Ovary (tissue), 9 donors: Measurements from ENCODE around the gene PRKCI. TPM values are rescaled to one million over a fixed set of nuclear protein-coding genes. Genes with fewer than 3 reads are reported as not detected.
"Not testable (repeated sequence)": the region's sequence is repeated elsewhere in the genome, so short reads cannot be mapped to it uniquely, and the experiment has no call there.

ENCODE experiments used
- DNase-seq, 5 donors: peaks; one replicate each; pipeline ENCODE4 v3.0.0-alpha.2; 2019 to 2020
- H3K27ac ChIP-seq, 2 donors: fragments of 200-600 bp; one replicate each; pipeline versions ENCODE4 v1.5.1 to v1.8.0; 2019 to 2022
- H3K27me3 ChIP-seq: fragments of 200-600 bp; one replicate; pipeline ENCODE4 v1.8.0; 2022
- H3K36me3 ChIP-seq: fragments of 200-600 bp; sonication (generic); one replicate; pipeline ENCODE4 v1.5.1; 2019
- H3K4me1 ChIP-seq: one replicate; pipeline ENCODE4 v1.8.1; 2013; ENCODE audit warnings: mild to moderate bottlenecking, moderate library complexity; ENCODE audit not compliant: insufficient read depth
- H3K4me3 ChIP-seq: fragments of 200-600 bp; sonication (generic); one replicate; pipeline ENCODE4 v1.5.1; 2017
- H3K9me3 ChIP-seq, 2 donors: fragments of 200-600 bp in 1 of 2; sonication (generic) in 1 of 2; one replicate each; pipeline versions ENCODE4 v1.5.1 to v1.8.1; 2013 to 2019; ENCODE audit warnings: mild to moderate bottlenecking in 1 of 2, moderate library complexity in 1 of 2
- CTCF ChIP-seq, 3 donors: fragments of 450-650 bp in 2 of 3; fragments of 200-600 bp in 1 of 3; IDR thresholded peaks; one replicate each; pipeline versions ENCODE4 v1.5.1 to v1.8.0; 2016 to 2022; ENCODE audit warnings: antibody characterized with exemption in 3 of 3, mild to moderate bottlenecking in 1 of 3
- EP300 ChIP-seq: sonication (generic); formaldehyde crosslinking; IDR thresholded peaks from one replicate; pipeline ENCODE4 v1.6.1; 2017; ENCODE audit warnings: antibody characterized with exemption
- POLR2A ChIP-seq: fragments of 450-650 bp; IDR thresholded peaks from one replicate; pipeline ENCODE4 v1.6.1; 2017; ENCODE audit warnings: antibody characterized with exemption, mild to moderate bottlenecking, moderate library complexity
- WGBS, 3 donors: extraction: QIAGEN DNeasy Blood & Tissue Kit in 1 of 3; methylation state at CpG; one replicate each; pipeline versions ENCODE4 v1.1.5 to v1.1.7; 2013 to 2017; 5-methylcytosine and 5-hydroxymethylcytosine counted together
- intact Hi-C, 4 donors: fragments of 100-400 bp; cut with DNase I; formaldehyde crosslinking; loops; one replicate each; pipeline versions ENCODE4 v1.11.0 to v1.15.1; 2022 to 2023
- polyA plus RNA-seq, 2 donors: library from polyadenylated mRNA; stranded (reverse); fragments of 200-250 nt in 1 of 2; fragments of 350-450 nt in 1 of 2; fragmentation: Illumina TruSeq in 1 of 2; extraction: RNeasy Lipid Tissue Mini Kit (QIAGEN cat#74804) in 1 of 2; gene quantifications; one replicate each; pipeline ENCODE4 v1.2.3, GENCODE V29; 2013 to 2014
- total RNA-seq, 7 donors: library from RNA; depleted of rRNA in 2 of 7; stranded (reverse); fragments of >200 nt in 2 of 7; fragmentation: NEBNext Ultra II Directional in 3 of 7; extraction: Animal tissue kit (Norgen Biotek cat#: 25700) in 3 of 7; gene quantifications; one replicate each; pipeline versions ENCODE4 v1.1.0 to v1.2.4, GENCODE V29; 2016 to 2023
- donor health status: DM: no; HTN: no; CAD: no; lungs with moderate emphysema.
- donor health status: DM: no; HTN: no; CAD: no.
- donor health status: Bipolar disorder and iron deficiency.
- donor health status: DM: yes; HTN: yes; CAD: no.
- donor health status: DM: no; HTN: no; CAD: no.
- donor health status: DM: yes; HTN: yes; CAD: no.

PRKCI gene
- total and polyA plus RNA-seq, 9 donors: 15.5 to 62.4 (median 36.1) TPM

- Histone ChIP-seq H3K27ac (no peak overlapping the region), H3K4me1 (peaks cover 1% of the 10 kb centered on the region), H3K36me3 (no peaks in the 10 kb centered on the region), H3K9me3 (no peaks in the 10 kb centered on the region), H3K4me3 (no peak overlapping the region), H3K27me3 (no peaks in the 10 kb centered on the region)
- DNase-seq: no peak
- TF ChIP-seq POLR2A (no peak), EP300 (no peak), CTCF (IDR thresholded peaks at IDR 0.05) (no peak)
- intact Hi-C loops: no loop called here
- whole genome bisulfite sequencing, 3 donors: 73 to 86% (median 75%) methylated on average over 6 of the region's 6 CpGs
These were observed 101.1 kb downstream of the PRKCI start for GRCh38 chr3:170323331-170323730.

DNA sequence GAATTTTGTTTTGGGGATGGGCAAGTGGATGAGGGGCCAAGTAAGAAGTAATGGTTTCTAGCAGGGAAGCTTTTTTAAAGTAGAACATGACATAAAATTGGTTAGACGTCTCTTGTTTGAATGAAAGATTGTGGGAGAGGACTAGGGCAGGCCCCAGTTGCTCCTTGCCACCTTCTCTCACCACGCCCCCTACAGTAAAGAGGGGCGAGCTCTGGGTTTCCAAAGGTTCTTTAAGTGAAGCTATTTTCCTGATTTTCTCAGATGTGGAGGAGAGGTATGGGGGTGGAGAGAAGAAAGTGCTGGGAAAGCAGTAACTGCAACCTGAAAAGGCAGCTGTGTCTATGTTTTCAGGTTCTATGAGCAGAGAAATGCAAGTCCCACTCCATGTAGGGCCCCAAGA lies 102.7 kb downstream of the PRKCI start:
- TF ChIP-seq CTCF (IDR thresholded peaks at IDR 0.05): no peak
- TF ChIP-seq EP300: no peak
- TF ChIP-seq POLR2A: no peak
- H3K27ac ChIP-seq: no peak overlapping the region
- DNase-seq: no peak
- no peak overlapping the region for H3K4me3 ChIP-seq
- no peaks in the 10 kb centered on the region for H3K9me3 ChIP-seq
- H3K36me3 ChIP-seq: no peaks in the 10 kb centered on the region
- intact Hi-C loops: no loop called here
- WGBS, 3 donors: 82 to 88% (median 84%) methylated on average over 3 of the region's 3 CpGs
- no peaks in the 10 kb centered on the region for H3K27me3 ChIP-seq
- peaks cover 1% of the 10 kb centered on the region for H3K4me1 ChIP-seq

GRCh38 chr3:170327040-170327808 lies 105.0 kb downstream of the PRKCI start:
- DNase-seq: no peak
- intact Hi-C loops: no loop called here
- no peak for TF ChIP-seq CTCF (IDR thresholded peaks at IDR 0.05)
- no peak for TF ChIP-seq POLR2A
- Histone ChIP-seq H3K4me1 (peaks cover 1% of the 10 kb centered on the region), H3K36me3 (no peaks in the 10 kb centered on the region), H3K9me3 (no peaks in the 10 kb centered on the region), H3K4me3 (no peak overlapping the region), H3K27me3 (no peaks in the 10 kb centered on the region), H3K27ac (no peak overlapping the region)
- 94 to 96% (median 95%) methylated on average over 21 to 24 of the region's 24 CpGs for WGBS, 3 donors

DNA sequence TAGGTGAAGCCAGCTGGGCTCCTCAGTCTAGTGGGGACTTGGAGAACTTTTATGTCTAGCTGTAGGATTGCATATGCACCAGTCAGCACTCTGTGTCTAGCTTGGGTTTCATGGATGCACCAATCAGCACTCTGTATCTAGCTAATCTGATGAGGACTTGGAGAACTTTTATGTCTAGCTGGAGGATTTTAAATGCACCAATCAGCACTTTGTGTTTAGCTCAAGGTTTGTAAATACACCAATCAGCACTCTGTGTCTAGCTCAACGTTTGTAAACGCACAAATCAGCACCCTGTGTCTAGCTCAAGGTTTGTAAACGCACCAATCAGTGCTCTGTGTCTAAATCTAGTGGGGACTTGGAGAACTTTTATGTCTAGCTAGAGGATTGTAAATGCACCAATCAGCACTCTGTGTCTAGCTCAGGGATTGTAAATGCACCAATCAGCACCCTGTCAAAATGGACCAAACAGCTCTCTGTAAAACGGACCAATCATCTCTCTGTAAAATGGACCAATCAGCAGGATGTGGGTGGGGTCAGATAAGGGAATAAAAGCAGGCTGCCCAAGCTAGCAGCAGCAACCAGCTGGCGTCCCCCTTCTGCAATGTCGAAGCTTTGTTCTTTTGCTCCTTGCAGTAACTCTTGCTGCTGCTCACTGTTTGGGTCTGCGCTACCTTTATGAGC lies 105.8 kb downstream of the PRKCI start:
- H3K36me3 ChIP-seq, DNase-seq: not testable (repeated sequence)
- WGBS, 3 donors: 88 to 95% (median 88%) methylated on average over 7 of the region's 7 CpGs

DNA sequence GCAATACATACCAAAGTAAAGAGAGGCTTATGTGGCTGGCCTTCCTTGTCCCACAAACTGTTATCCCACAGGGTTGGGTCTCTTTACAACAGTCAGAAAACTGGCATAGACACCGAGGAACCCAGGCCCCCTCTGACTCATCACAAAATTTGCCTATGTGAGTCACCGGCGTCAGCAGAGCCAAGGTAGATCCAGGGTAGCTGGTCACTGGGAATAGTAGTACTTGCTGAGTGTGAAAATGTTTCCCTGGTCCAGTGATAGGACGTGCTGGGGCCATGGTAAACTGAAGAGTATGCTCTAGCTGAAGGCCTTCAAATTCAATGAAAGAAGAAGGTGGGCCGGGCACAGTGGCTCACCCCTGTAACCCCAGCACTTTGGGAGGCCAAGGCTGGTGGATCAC lies 108.1 kb downstream of the PRKCI start:
- TF ChIP-seq EP300 (no peak), POLR2A (no peak), CTCF (IDR thresholded peaks at IDR 0.05) (no peak)
- intact Hi-C loops: no loop called here
- no peaks in the 10 kb centered on the region for H3K27me3 ChIP-seq
- H3K4me3 ChIP-seq: no peak overlapping the region
- 83 to 89% (median 84%) methylated on average over 5 of the region's 5 CpGs for WGBS, 3 donors
- DNase-seq: no peak
- no peaks in the 10 kb centered on the region for H3K9me3 ChIP-seq
- H3K36me3 ChIP-seq: no peaks in the 10 kb centered on the region
- H3K4me1 ChIP-seq: no peaks in the 10 kb centered on the region
- H3K27ac ChIP-seq: no peak overlapping the region

More for the DNA sequence above, 105.8 kb downstream of the PRKCI start:
- H3K4me3 ChIP-seq, H3K9me3 ChIP-seq, H3K27ac ChIP-seq, H3K4me1 ChIP-seq, intact Hi-C loops, H3K27me3 ChIP-seq: not testable (repeated sequence)
